CD4-positive, alpha-beta memory T cell (primary cell): ENCODE data around the gene BMAL1. TPM values are rescaled to one million over a fixed set of nuclear protein-coding genes. Genes with fewer than 3 reads are reported as not detected.

Experiments
- CTCF ChIA-PET: fragments of 350-600 bp; sonication (Branson Sonifier 250); formaldehyde crosslinking; loops from one replicate; lab custom pipeline; 2021; ENCODE audit warnings: inconsistent platforms; ENCODE audit not compliant: partially characterized antibody; lab: Charles Lee
- POLR2A ChIA-PET: fragments of 350-600 bp; sonication (Branson Sonifier 250); formaldehyde crosslinking; loops from one replicate; lab custom pipeline; 2021; ENCODE audit not compliant: partially characterized antibody; lab: Charles Lee
- DNase-seq, 5 donors: peaks; one replicate each; pipeline versions ENCODE4 v3.0.0 to v3.0.0-alpha.2; 2020 to 2022; ENCODE audit warnings: mixed read lengths in 1 of 5
- H3K27ac ChIP-seq: one replicate; pipeline ENCODE4 v1.7.0; 2013; ENCODE audit warnings: low read depth, low read length
- H3K27me3 ChIP-seq: 2 replicates; pipeline ENCODE4 v1.7.0; 2013; ENCODE audit warnings: mild to moderate bottlenecking, low read length, moderate library complexity; ENCODE audit not compliant: insufficient read depth
- H3K36me3 ChIP-seq: 2 replicates; pipeline ENCODE4 v1.7.0; 2013; ENCODE audit warnings: mild to moderate bottlenecking, low read length, moderate library complexity; ENCODE audit not compliant: insufficient read depth
- H3K4me1 ChIP-seq: 2 replicates; pipeline ENCODE4 v1.7.0; 2013; ENCODE audit warnings: mild to moderate bottlenecking, low read length, moderate library complexity; ENCODE audit not compliant: insufficient read depth
- H3K4me3 ChIP-seq, 2 donors: one replicate each; pipeline ENCODE4 v1.7.0; 2013; ENCODE audit warnings: low read length in 2 of 2, mild to moderate bottlenecking in 1 of 2
- H3K9me3 ChIP-seq, 2 donors: one replicate each; pipeline ENCODE4 v1.7.0; 2013; ENCODE audit warnings: low read length in 2 of 2, control low read depth in 1 of 2; ENCODE audit not compliant: control insufficient read depth in 1 of 2
- H3K27ac Mint-ChIP-seq, 7 donors: one replicate each; pipeline ENCODE4 v1.8.0; 2020 to 2021; ENCODE audit warnings: mixed read lengths in 7 of 7, mild to moderate bottlenecking in 6 of 7, inconsistent platforms in 3 of 7, moderate library complexity in 3 of 7
- H3K27me3 Mint-ChIP-seq, 2 donors: one replicate each; pipeline ENCODE4 v1.8.0; 2020 to 2021; ENCODE audit warnings: mixed read lengths in 2 of 2
- H3K36me3 Mint-ChIP-seq, 2 donors: one replicate each; pipeline ENCODE4 v1.8.0; 2020 to 2021; ENCODE audit warnings: mixed read lengths in 2 of 2, inconsistent platforms in 1 of 2, mild to moderate bottlenecking in 1 of 2
- H3K4me1 Mint-ChIP-seq, 4 donors: one replicate each; pipeline ENCODE4 v1.8.0; 2020 to 2021; ENCODE audit warnings: mixed read lengths in 4 of 4, mild to moderate bottlenecking in 1 of 4
- H3K4me3 Mint-ChIP-seq, 8 donors: one replicate each; pipeline ENCODE4 v1.8.0; 2020 to 2021; ENCODE audit warnings: mixed read lengths in 8 of 8, mild to moderate bottlenecking in 7 of 8, moderate library complexity in 6 of 8, inconsistent platforms in 3 of 8
- H3K9me3 Mint-ChIP-seq, 8 donors: one replicate each; pipeline ENCODE4 v1.8.0; 2020 to 2021; ENCODE audit warnings: mixed read lengths in 8 of 8, mild to moderate bottlenecking in 5 of 8, inconsistent platforms in 3 of 8, moderate library complexity in 1 of 8
- intact Hi-C: fragments of 100-400 bp; cut with micrococcal nuclease; formaldehyde crosslinking; loops from one replicate; pipeline ENCODE4 v1.15.1; 2023
- polyA plus RNA-seq, 2 donors: library from polyadenylated mRNA; unstranded; fragments of 300-500 nt; fragmentation: Illumina TruSeq; gene quantifications; one replicate each; pipeline ENCODE4 v1.2.3, GENCODE V29; 2021
- total RNA-seq, 2 experiments: library from RNA; stranded (reverse); gene quantifications; one replicate each; pipeline ENCODE4 v1.2.3, GENCODE V29; 2021

Gene BMAL1
- total and polyA plus RNA-seq, 4 experiments from 2014 or later, result 18.8 to 112 (median 69.9) TPM

GRCh38 chr11:13343067-13343466, 65.5 kb downstream of the BMAL1 start:
- Mint-ChIP-seq H3K4me3 (no peak overlapping the region), H3K27ac (peak overlapping the region in 5 of 7 donors; percentile 65 to 86 (median 78)), H3K9me3 (no peaks in the 10 kb centered on the region), H3K27me3 (no peaks in the 10 kb centered on the region), H3K36me3 (peaks cover 10 to 28% of the 10 kb centered on the region in 2 donors), H3K4me1 (peaks cover 51 to 89% (median 74%) of the 10 kb centered on the region in 4 donors)
- peaks cover 35% of the 10 kb centered on the region for H3K4me1 ChIP-seq
- no peak for DNase-seq
- intact Hi-C loops, result no loop called here
- no peaks in the 10 kb centered on the region for H3K27me3 ChIP-seq
- ChIA-PET POLR2A (interaction anchor here (1.2 to 1.3 kb wide), 2 partner anchors 11 to 134 kb away, joined by 3 to 5 read pairs; no protein-coding TSS in a partner anchor), CTCF (interaction anchor here (0.7 to 3.8 kb wide), 23 partner anchors 7 to 379 kb away, joined by 3 to 41 read pairs (median 5); no protein-coding TSS in a partner anchor)
- no peak overlapping the region for H3K4me3 ChIP-seq
- H3K27ac ChIP-seq, result no peak overlapping the region
- no peaks in the 10 kb centered on the region for H3K36me3 ChIP-seq
- H3K9me3 ChIP-seq, result no peaks in the 10 kb centered on the region

GRCh38 chr11:13343931-13344717, 66.5 kb downstream of the BMAL1 start:
- H3K27me3 Mint-ChIP-seq, result no peaks in the 10 kb centered on the region

GRCh38 chr11:13344818-13345217, 67.2 kb downstream of the BMAL1 start:
- CTCF ChIA-PET, result interaction anchor here (0.6 to 3.8 kb wide), 27 partner anchors 8 to 381 kb away, joined by 3 to 41 read pairs (median 3); no protein-coding TSS in a partner anchor
- Histone ChIP-seq H3K27me3 (no peaks in the 10 kb centered on the region), H3K27ac (no peak overlapping the region), H3K4me3 (no peak overlapping the region), H3K36me3 (no peaks in the 10 kb centered on the region), H3K4me1 (peaks cover 23% of the 10 kb centered on the region), H3K9me3 (no peaks in the 10 kb centered on the region)
- Mint-ChIP-seq H3K27ac (peak overlapping the region in 3 of 7 donors; percentile 13 to 54 (median 42)), H3K36me3 (peaks cover 21 to 35% of the 10 kb centered on the region in 2 donors), H3K27me3 (no peaks in the 10 kb centered on the region), H3K4me1 (peaks cover 42 to 78% (median 63%) of the 10 kb centered on the region in 4 donors), H3K4me3 (no peak overlapping the region), H3K9me3 (no peaks in the 10 kb centered on the region)
- POLR2A ChIA-PET, result no interaction called here
- no peak for DNase-seq
- intact Hi-C loops, result loop anchor here (1.0 kb wide), 5 partner anchors 10 to 381 kb away; no protein-coding TSS in a partner anchor

More at GRCh38 chr11:13343931-13344717, 66.5 kb downstream of the BMAL1 start:
- Mint-ChIP-seq H3K4me3 (no peak overlapping the region), H3K27ac (peak overlapping the region in 6 of 7 donors; percentile 1 to 85 (median 31)), H3K4me1 (peaks cover 46 to 85% (median 70%) of the 10 kb centered on the region in 4 donors), H3K36me3 (peaks cover 16 to 31% of the 10 kb centered on the region in 2 donors), H3K9me3 (no peaks in the 10 kb centered on the region)
- Histone ChIP-seq H3K27ac (no peak overlapping the region), H3K27me3 (no peaks in the 10 kb centered on the region), H3K4me3 (no peak overlapping the region), H3K4me1 (peaks cover 30% of the 10 kb centered on the region), H3K36me3 (no peaks in the 10 kb centered on the region), H3K9me3 (no peaks in the 10 kb centered on the region)
- peak; percentile 63 to 68 (median 67) for DNase-seq
- ChIA-PET CTCF (interaction anchor here (0.7 to 3.8 kb wide), 34 partner anchors 8 to 380 kb away, joined by 3 to 41 read pairs (median 4); no protein-coding TSS in a partner anchor), POLR2A (interaction anchor here (1.2 to 1.3 kb wide), 2 partner anchors 10 to 135 kb away, joined by 3 to 5 read pairs; no protein-coding TSS in a partner anchor)
- intact Hi-C loops, result loop anchor here (1.0 kb wide), 5 partner anchors 9 to 380 kb away; no protein-coding TSS in a partner anchor

- peaks cover 37 to 69% (median 51%) of the 10 kb centered on the region in 4 donors for H3K4me1 Mint-ChIP-seq
- Histone ChIP-seq H3K36me3 (no peaks in the 10 kb centered on the region), H3K27ac (no peak overlapping the region), H3K4me1 (peaks cover 20% of the 10 kb centered on the region), H3K27me3 (no peaks in the 10 kb centered on the region), H3K4me3 (no peak overlapping the region), H3K9me3 (no peaks in the 10 kb centered on the region)
- H3K27ac Mint-ChIP-seq, result peak overlapping the region in 2 of 7 donors; percentile 70 to 86
- H3K36me3 Mint-ChIP-seq, result peaks cover 29 to 38% of the 10 kb centered on the region in 2 donors
- no peak for DNase-seq
- peak overlapping the region in 1 of 8 donors; percentile 15 for H3K4me3 Mint-ChIP-seq
- H3K27me3 Mint-ChIP-seq, result no peaks in the 10 kb centered on the region
- no peaks in the 10 kb centered on the region for H3K9me3 Mint-ChIP-seq
- ChIA-PET POLR2A (no interaction called here), CTCF (interaction anchor here (0.8 to 3.4 kb wide), 5 partner anchors 9 to 387 kb away, joined by 3 to 13 read pairs (median 6); no protein-coding TSS in a partner anchor)
- intact Hi-C loops, result no loop called here
Measured at GRCh38 chr11:13346470-13346869, 68.9 kb downstream of the BMAL1 start.

GRCh38 chr11:13347901-13348300, 70.3 kb downstream of the BMAL1 start:
- intact Hi-C loops, result no loop called here
- H3K4me3 Mint-ChIP-seq, result peak overlapping the region in 4 of 8 donors; percentile 16 to 55 (median 46)
- CTCF ChIA-PET, result interaction anchor here (1.3 to 2.1 kb wide), 2 partner anchors 10 to 384 kb away, joined by 3 to 6 read pairs; no protein-coding TSS in a partner anchor

GRCh38 chr11:13348305-13348704, 70.7 kb downstream of the BMAL1 start:
- DNase-seq, result no peak
- H3K4me1 ChIP-seq, result peaks cover 20% of the 10 kb centered on the region
- H3K27me3 ChIP-seq, result no peaks in the 10 kb centered on the region
- peaks cover 10% of the 10 kb centered on the region for H3K36me3 ChIP-seq
- peaks cover 36 to 58% (median 47%) of the 10 kb centered on the region in 4 donors for H3K4me1 Mint-ChIP-seq
- no peaks in the 10 kb centered on the region for H3K9me3 Mint-ChIP-seq
- H3K4me3 Mint-ChIP-seq, result peak overlapping the region in 3 of 8 donors; percentile 16 to 55 (median 54)
- peaks cover 41 to 54% of the 10 kb centered on the region in 2 donors for H3K36me3 Mint-ChIP-seq
- peak overlapping the region; percentile 67 to 93 (median 81) for H3K27ac Mint-ChIP-seq
- no peak overlapping the region for H3K4me3 ChIP-seq
- ChIA-PET POLR2A (no interaction called here), CTCF (interaction anchor here (1.3 to 2.1 kb wide), 2 partner anchors 11 to 384 kb away, joined by 3 to 6 read pairs; no protein-coding TSS in a partner anchor)
- intact Hi-C loops, result no loop called here
- no peak overlapping the region for H3K27ac ChIP-seq
- no peaks in the 10 kb centered on the region for H3K27me3 Mint-ChIP-seq
- no peaks in the 10 kb centered on the region for H3K9me3 ChIP-seq

More at GRCh38 chr11:13347901-13348300, 70.3 kb downstream of the BMAL1 start:
- peaks cover 8% of the 10 kb centered on the region for H3K36me3 ChIP-seq
- no peaks in the 10 kb centered on the region for H3K9me3 ChIP-seq
- Mint-ChIP-seq H3K9me3 (no peaks in the 10 kb centered on the region), H3K27ac (peak overlapping the region; percentile 67 to 93 (median 81)), H3K27me3 (no peaks in the 10 kb centered on the region), H3K36me3 (peaks cover 37 to 50% of the 10 kb centered on the region in 2 donors), H3K4me1 (peaks cover 36 to 58% (median 48%) of the 10 kb centered on the region in 4 donors)
- no peak overlapping the region for H3K27ac ChIP-seq
- no peak overlapping the region for H3K4me3 ChIP-seq
- no peaks in the 10 kb centered on the region for H3K27me3 ChIP-seq
- POLR2A ChIA-PET, result no interaction called here
- H3K4me1 ChIP-seq, result peaks cover 20% of the 10 kb centered on the region
- DNase-seq, result no peak
